Activated naive CD4-positive, alpha-beta T cell treated with anti-CD3 and anti-CD28 coated beads, Interleukin-2, amount 10 ng/mL, durations not matched to agents 7 days and 5 days (primary cell): ENCODE results near the gene CBLC.

Experiments used
- CTCF ChIA-PET: fragments of 350-600 bp; sonication (Branson Sonifier 250); formaldehyde crosslinking; loops from one replicate; lab custom pipeline; 2021; ENCODE audit warnings: antibody characterized with exemption; lab: Charles Lee
- DNase-seq: peaks from one replicate; pipeline ENCODE4 v3.0.0-alpha.2; 2020
- H3K27ac Mint-ChIP-seq: one replicate; pipeline ENCODE4 v1.8.0; 2021; ENCODE audit warnings: mild to moderate bottlenecking, moderate library complexity, mixed read lengths
- H3K27me3 Mint-ChIP-seq: one replicate; pipeline ENCODE4 v1.8.0; 2021; ENCODE audit warnings: mild to moderate bottlenecking, mixed read lengths
- H3K36me3 Mint-ChIP-seq: one replicate; pipeline ENCODE4 v1.8.0; 2021; ENCODE audit warnings: mixed read lengths
- H3K4me1 Mint-ChIP-seq: one replicate; pipeline ENCODE4 v1.8.0; 2021; ENCODE audit warnings: mixed read lengths
- H3K4me3 Mint-ChIP-seq: one replicate; pipeline ENCODE4 v1.8.0; 2021; ENCODE audit warnings: mild to moderate bottlenecking, moderate library complexity, mixed read lengths
- H3K9me3 Mint-ChIP-seq: one replicate; pipeline ENCODE4 v1.8.0; 2021; ENCODE audit warnings: mixed read lengths

CBLC gene

DNA sequence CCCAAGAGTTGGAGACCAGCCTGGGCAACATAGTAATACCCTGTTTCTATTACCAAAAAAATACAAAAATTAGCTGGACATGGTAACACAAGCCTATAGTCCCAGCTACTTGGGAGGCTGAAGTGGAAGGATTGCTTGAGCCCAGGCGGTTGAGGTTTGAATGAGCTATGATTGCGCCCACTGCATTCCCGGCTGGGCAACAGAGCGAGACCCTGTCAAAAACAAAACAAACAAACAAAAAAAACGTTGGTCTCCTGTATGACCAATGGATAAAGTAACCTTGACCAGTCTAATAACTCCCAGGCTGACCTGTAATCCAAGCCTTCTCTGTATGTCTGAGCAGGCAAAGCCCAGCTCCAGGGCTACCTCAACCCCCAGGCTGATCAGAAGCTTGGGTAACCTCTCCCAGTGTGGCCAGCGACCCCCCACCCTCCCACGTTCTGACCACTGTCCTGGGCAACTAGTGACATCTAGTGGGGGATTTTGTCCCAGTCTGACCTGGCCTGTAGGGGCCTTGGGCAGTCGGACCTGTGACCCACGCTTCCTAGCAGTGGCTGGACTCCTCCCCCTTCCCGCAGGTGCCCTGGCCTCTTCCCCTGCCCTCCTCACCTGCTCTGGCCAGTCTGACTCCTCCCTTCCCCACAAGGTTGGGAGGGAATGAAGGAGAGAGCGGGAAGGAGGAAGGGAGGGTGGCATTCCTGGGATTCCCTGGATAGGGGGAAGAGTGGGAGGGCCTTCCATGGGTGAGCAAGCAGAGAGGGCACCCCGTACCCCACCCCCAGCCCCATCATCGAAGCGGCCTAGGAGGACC is 30.2 kb downstream of the CBLC start:
- CTCF ChIA-PET = interaction anchor here (0.9 to 2.6 kb wide), 4 partner anchors 9 to 151 kb away, joined by 3 to 10 read pairs (median 4); no protein-coding TSS in a partner anchor
- Mint-ChIP-seq H3K4me3 (no peak overlapping the region), H3K9me3 (no peaks in the 10 kb centered on the region), H3K27ac (no peak overlapping the region), H3K4me1 (no peaks in the 10 kb centered on the region), H3K27me3 (peaks cover 51% of the 10 kb centered on the region), H3K36me3 (no peaks in the 10 kb centered on the region)
- no peak for DNase-seq

DNA sequence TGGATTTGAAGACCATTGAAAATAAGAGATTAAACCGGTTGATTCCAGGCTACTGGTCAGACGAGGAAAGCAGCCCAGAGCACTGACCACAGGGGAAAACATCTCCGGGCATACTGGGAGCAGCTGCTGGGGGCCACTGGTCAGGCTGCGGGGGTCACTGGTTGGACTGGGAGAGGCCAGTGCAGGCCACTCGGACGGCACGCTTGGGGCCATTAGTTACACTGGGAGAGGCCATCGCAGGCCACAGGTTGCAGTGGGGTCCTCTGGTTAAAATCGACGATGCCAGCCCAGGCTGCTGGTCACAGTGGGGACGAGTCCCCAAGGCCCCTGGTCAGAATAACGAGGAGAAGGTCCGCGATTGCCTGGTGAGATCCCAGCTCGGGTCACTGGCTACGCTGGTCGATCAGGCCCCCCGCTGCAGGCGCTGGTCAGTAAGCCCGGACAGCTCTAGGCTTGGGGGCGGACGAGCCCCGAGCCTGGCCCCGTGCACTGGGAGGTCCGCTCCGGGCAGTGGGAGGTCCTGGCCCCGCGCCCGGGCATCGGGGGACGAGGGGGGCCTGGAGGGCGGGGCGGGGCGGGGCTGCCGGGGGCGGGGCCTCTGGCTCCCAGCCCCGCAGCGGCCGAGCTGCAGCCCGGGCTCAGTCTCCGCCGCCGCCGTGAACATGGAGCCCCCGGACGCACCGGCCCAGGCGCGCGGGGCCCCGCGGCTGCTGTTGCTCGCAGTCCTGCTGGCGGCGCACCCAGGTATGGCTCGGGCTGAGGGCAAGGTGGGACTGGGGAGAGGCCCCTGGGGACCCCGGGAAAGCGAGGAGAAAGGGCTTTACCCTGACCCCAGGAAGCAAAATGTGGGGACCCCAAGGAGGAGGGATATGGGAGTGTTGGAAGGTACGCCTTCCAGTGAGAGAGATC is 31.0 kb downstream of the CBLC start, which contains the start of gene BCAM:
BCAM (plus strand) TSS at position 641 of the 909 bp plus-strand sequence; CDS start at position 663, 22 bp downstream.
- H3K4me1 Mint-ChIP-seq = no peaks in the 10 kb centered on the region
- H3K36me3 Mint-ChIP-seq = no peaks in the 10 kb centered on the region
- H3K9me3 Mint-ChIP-seq = no peaks in the 10 kb centered on the region
- no peak for DNase-seq
- peaks cover 46% of the 10 kb centered on the region for H3K27me3 Mint-ChIP-seq
- CTCF ChIA-PET = interaction anchor here (1.3 to 2.6 kb wide), 2 partner anchors 25 to 26 kb away, joined by 3 to 10 read pairs; no protein-coding TSS in a partner anchor
- H3K4me3 Mint-ChIP-seq = no peak within 1 kb of the TSS
- H3K27ac Mint-ChIP-seq = no peak within 1 kb of the TSS

DNA sequence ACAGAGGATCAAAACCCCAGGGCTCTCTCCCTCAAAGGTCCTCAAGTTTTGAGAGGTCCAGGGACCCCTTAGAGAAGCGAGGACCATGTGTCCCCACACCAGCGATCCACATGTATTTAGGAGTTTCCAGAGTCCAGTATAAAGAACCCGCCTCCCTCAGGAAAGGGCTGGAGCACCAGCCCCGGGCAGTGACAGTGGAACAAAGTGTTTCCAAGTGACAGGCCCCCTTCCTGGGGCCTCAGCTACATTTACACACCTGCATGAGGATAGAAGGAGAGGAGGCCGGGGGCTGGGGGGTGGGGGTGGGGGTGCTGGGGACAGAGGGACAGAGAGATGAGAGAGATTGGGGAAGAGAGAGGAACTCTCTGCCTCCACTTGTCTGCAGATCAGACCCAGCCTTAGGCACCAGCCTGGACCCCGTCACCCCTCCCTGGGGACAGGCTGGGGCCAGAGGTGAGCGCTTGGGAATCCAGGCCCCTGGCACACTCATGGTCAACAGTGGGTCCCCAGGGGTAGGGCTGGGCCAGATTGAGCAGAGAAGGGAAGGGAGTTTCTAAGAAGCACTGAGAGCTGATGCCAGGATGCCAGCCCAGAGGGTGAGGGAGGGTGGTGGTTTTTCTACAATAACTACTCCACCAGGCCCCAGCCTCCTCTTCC is 32.0 kb downstream of the CBLC start:
- no peak overlapping the region for H3K4me3 Mint-ChIP-seq
- H3K27me3 Mint-ChIP-seq = peaks cover 46% of the 10 kb centered on the region
- H3K36me3 Mint-ChIP-seq = no peaks in the 10 kb centered on the region
- H3K9me3 Mint-ChIP-seq = no peaks in the 10 kb centered on the region
- H3K27ac Mint-ChIP-seq = no peak overlapping the region
- CTCF ChIA-PET = no interaction called here
- H3K4me1 Mint-ChIP-seq = no peaks in the 10 kb centered on the region
- no peak for DNase-seq

DNA sequence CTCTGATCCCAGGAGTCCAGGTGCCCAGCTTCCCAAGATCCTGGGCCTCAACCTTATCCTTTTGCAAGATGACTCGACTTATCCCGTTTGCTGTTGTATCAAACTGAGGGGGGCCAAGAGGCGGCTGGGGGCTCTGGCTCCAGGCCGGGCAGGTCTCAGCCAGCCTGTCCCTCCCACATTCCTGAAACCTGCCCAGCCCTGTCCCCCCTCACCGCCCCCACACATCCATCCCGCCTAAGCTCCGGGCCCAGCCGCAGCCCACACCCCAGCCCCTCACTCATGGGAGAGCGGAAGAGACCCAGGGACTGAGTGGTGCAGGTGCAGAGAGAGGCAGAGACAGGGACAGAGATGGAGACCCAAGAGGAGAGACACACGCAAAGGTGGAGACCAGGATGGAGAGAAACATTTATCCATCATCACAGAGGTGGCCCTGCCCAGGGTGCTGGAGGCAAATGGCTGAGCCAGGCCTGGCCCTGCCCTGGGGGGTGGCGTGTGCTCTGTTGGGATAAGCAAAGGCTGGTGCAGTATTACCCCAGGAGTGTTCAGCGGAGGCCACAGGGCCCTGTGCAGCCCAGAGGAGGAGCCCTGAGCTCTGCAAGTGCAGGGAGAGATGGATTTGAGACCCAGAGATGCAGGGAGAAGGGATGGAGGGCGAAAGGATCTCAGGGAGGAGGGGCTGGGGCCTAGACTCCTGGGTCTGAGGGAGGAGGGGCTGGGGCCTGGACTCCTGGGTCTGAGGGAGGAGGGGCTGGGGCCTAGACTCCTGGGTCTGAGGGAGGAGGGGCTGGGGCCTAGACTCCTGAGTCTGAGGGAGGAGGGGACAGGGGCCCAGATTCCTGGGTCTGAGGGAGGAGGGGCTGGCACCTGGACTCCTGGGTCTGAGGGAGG is 32.8 kb downstream of the CBLC start:
- Mint-ChIP-seq H3K9me3 (no peaks in the 10 kb centered on the region), H3K27me3 (peaks cover 46% of the 10 kb centered on the region), H3K4me3 (no peak overlapping the region), H3K27ac (no peak overlapping the region), H3K36me3 (no peaks in the 10 kb centered on the region), H3K4me1 (no peaks in the 10 kb centered on the region)
- CTCF ChIA-PET = no interaction called here
- DNase-seq = no peak

DNA sequence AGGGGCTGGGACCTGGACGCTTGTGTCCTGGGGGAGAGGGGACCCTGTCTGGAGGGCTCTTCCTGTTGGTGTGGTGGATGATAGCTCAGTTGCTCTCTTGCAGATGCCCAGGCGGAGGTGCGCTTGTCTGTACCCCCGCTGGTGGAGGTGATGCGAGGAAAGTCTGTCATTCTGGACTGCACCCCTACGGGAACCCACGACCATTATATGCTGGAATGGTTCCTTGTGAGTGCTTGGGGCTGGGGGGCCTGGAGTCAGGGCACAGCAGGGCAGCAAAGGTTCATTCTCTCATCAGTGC is 33.4 kb downstream of the CBLC start:
- H3K36me3 Mint-ChIP-seq = no peaks in the 10 kb centered on the region
- H3K9me3 Mint-ChIP-seq = no peaks in the 10 kb centered on the region
- no peak overlapping the region for H3K27ac Mint-ChIP-seq
- H3K4me3 Mint-ChIP-seq = no peak overlapping the region
- CTCF ChIA-PET = no interaction called here
- no peaks in the 10 kb centered on the region for H3K4me1 Mint-ChIP-seq
- DNase-seq = no peak
- peaks cover 46% of the 10 kb centered on the region for H3K27me3 Mint-ChIP-seq

DNA sequence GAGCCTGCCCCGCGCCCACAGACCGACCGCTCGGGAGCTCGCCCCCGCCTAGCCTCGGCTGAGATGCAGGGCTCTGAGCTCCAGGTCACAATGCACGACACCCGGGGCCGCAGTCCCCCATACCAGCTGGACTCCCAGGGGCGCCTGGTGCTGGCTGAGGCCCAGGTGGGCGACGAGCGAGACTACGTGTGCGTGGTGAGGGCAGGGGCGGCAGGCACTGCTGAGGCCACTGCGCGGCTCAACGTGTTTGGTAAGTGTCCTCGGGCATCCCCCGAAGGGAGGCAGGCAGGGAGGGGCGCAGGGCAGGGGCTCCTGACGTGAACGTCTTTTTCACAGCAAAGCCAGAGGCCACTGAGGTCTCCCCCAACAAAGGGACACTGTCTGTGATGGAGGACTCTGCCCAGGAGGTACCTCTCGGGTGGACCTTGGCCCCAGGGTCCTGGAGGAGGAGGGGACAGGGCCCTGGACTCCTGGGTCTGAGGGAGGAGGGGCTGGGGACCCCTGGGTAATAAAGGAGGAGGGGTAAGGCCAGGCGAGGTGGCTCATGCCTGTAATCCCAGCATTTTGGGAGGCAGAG is 34.5 kb downstream of the CBLC start:
- no peaks in the 10 kb centered on the region for H3K4me1 Mint-ChIP-seq
- DNase-seq = no peak
- no peaks in the 10 kb centered on the region for H3K9me3 Mint-ChIP-seq
- no peak overlapping the region for H3K27ac Mint-ChIP-seq
- no peak overlapping the region for H3K4me3 Mint-ChIP-seq
- H3K27me3 Mint-ChIP-seq = peaks cover 35% of the 10 kb centered on the region
- no peaks in the 10 kb centered on the region for H3K36me3 Mint-ChIP-seq
- CTCF ChIA-PET = no interaction called here

DNA sequence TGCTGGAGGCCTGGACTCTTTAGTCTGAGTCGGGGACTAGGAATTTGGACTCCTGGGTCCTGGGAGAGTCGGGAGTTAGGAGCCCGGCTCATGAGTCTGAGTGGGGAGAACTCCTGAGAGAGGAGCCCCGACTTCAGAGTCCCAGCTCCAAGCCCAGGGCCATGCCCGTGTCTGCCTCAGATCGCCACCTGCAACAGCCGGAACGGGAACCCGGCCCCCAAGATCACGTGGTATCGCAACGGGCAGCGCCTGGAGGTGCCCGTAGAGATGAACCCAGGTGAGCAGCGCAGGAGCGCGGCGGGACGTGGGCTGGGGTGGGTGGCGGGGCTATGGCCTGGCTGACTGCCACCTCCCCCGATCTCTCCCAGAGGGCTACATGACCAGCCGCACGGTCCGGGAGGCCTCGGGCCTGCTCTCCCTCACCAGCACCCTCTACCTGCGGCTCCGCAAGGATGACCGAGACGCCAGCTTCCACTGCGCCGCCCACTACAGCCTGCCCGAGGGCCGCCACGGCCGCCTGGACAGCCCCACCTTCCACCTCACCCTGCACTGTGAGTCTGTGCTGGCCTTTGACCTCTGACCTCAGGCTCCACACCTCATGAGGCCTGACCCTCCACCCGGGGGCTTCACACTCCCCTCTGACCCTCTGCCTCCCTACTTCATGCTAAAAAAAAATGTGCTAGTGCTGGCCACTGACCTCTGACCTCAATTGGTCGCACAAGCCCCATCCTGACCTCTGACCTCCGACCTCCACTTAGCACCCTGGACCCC is 35.6 kb downstream of the CBLC start:
- Mint-ChIP-seq H3K27ac (no peak overlapping the region), H3K4me3 (no peak overlapping the region), H3K4me1 (no peaks in the 10 kb centered on the region), H3K36me3 (no peaks in the 10 kb centered on the region), H3K27me3 (peaks cover 32% of the 10 kb centered on the region), H3K9me3 (no peaks in the 10 kb centered on the region)
- CTCF ChIA-PET = no interaction called here
- no peak for DNase-seq

DNA sequence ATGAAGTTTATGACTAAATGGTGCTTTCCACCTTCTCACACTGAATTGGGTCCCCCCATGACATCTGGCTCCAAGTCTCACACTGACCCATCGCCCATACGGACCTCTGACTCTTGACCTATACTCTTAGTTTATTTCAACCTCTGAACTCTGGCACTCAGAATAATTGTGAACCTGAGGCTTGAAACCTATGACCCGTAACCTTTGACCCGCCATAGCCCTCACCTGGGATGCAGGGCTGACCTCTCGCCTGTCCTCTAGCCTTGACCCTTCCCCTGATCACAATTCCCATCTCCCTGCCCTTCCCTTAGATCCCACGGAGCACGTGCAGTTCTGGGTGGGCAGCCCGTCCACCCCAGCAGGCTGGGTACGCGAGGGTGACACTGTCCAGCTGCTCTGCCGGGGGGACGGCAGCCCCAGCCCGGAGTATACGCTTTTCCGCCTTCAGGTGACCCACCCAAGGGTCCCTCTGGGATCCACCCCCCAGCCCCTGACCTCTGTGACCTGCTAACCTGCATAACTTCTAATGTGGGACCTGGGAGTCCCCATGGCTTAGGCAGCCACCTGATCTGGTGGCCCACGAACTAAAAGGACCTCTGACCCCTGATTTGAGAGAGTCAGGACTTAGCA is 36.3 kb downstream of the CBLC start:
- no peaks in the 10 kb centered on the region for H3K4me1 Mint-ChIP-seq

DNA sequence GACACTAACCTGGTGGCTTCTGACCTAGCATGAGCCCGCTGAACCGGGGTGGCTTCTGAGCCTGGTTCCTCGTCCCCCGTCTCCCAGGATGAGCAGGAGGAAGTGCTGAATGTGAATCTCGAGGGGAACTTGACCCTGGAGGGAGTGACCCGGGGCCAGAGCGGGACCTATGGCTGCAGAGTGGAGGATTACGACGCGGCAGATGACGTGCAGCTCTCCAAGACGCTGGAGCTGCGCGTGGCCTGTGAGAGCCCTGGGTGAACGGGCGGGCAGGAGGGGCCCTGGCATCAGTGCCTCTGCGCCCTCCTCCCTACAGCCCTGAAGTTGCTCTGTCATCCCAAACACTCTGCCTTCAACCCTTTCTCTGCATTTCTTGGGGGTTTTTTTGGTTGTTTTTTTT is 36.8 kb downstream of the CBLC start:
- Mint-ChIP-seq H3K27ac (no peak overlapping the region), H3K4me1 (no peaks in the 10 kb centered on the region), H3K9me3 (no peaks in the 10 kb centered on the region), H3K36me3 (no peaks in the 10 kb centered on the region), H3K4me3 (no peak overlapping the region), H3K27me3 (peaks cover 21% of the 10 kb centered on the region)
- no peak for DNase-seq
- CTCF ChIA-PET = no interaction called here

More for the DNA sequence above, 36.3 kb downstream of the CBLC start:
- Mint-ChIP-seq H3K9me3 (no peaks in the 10 kb centered on the region), H3K4me3 (no peak overlapping the region), H3K36me3 (no peaks in the 10 kb centered on the region), H3K27me3 (peaks cover 27% of the 10 kb centered on the region), H3K27ac (no peak overlapping the region)
- CTCF ChIA-PET = no interaction called here
- DNase-seq = no peak

DNA sequence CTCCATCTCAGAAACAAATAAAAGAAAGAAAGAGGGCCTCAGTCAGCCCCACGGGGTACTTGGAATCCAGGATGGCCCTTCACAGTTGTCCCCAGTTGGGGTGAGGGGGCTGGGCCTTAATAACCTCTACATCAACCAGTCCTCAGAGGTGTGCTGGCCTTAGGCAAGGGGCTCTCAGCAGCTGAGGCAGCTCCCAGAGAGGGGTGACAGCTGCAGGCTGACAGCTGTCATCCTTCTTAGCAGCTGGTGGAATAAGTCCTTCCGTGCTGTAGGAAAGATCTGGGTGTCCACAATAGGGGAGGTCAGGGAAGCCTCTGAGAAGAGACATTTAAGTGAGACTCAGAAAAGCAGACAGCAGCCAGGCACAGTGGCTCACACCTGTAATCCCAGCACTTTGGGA is 38.6 kb downstream of the CBLC start:
- Mint-ChIP-seq H3K9me3 (no peaks in the 10 kb centered on the region), H3K27ac (no peak overlapping the region)
- DNase-seq = no peak

DNA sequence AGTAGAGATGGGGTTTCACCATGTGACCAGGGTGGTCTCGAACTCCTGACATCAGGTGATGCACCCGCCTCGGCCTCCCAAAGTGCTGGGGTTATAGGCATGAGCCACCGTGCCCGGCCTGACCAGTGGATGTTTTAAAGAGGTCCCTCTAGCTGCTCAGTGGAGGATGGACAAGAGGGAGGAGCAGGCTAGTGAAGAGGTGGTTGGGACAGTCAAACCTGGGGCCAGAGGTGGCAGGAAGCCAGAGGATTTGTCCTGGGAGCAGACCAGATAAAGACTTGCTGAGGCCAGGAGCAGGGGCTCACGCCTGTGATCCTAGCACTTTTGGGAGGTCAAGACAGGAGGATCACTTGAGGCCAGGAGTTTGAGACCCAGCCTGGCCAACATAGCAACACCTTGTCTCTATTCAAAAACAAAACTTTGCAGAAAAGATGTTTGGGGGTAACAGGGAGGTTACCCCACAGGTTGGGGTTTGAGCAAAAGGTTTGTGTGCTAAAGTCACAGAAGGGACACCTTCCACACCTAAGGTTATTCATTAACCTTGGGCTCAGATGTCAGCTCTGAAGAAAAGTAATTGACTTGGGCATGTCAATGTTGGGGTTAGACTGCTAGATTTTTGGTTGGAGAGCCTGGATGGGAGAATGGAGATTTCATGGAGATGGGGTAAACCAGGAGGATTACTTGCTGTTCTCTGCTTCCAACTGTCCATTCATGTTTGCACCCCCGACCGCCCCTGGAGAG is 40.2 kb downstream of the CBLC start:
- no peaks in the 10 kb centered on the region for H3K36me3 Mint-ChIP-seq
- H3K27me3 Mint-ChIP-seq = peaks cover 14% of the 10 kb centered on the region
- CTCF ChIA-PET = no interaction called here
- no peak overlapping the region for H3K27ac Mint-ChIP-seq
- no peaks in the 10 kb centered on the region for H3K9me3 Mint-ChIP-seq
- no peak for DNase-seq
- H3K4me3 Mint-ChIP-seq = no peak overlapping the region
- no peaks in the 10 kb centered on the region for H3K4me1 Mint-ChIP-seq

More for the DNA sequence above, 38.6 kb downstream of the CBLC start:
- no peak overlapping the region for H3K4me3 Mint-ChIP-seq
- no peaks in the 10 kb centered on the region for H3K4me1 Mint-ChIP-seq
- CTCF ChIA-PET = no interaction called here
- no peaks in the 10 kb centered on the region for H3K36me3 Mint-ChIP-seq
- H3K27me3 Mint-ChIP-seq = peaks cover 9% of the 10 kb centered on the region

DNA sequence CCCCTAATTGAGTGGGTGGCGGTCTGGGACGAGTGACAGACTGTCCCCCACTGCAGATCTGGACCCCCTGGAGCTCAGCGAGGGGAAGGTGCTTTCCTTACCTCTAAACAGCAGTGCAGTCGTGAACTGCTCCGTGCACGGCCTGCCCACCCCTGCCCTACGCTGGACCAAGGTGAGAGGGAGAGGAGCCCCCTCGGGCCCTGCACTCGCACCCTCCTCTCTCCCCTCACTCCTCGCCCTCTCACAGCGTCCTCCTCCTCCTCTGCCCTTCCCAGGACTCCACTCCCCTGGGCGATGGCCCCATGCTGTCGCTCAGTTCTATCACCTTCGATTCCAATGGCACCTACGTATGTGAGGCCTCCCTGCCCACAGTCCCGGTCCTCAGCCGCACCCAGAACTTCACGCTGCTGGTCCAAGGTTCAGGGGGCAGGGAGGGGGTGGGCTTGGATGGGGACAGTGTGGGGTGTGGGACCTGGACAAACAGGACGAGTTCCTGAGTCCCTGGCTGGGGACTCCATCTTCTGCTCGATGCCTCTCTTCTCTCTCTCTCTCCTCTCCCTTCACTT is 40.9 kb downstream of the CBLC start:
- Mint-ChIP-seq H3K4me3 (no peak overlapping the region), H3K27me3 (peaks cover 14% of the 10 kb centered on the region), H3K4me1 (no peaks in the 10 kb centered on the region), H3K9me3 (no peaks in the 10 kb centered on the region), H3K36me3 (no peaks in the 10 kb centered on the region), H3K27ac (no peak overlapping the region)
- no peak for DNase-seq
- CTCF ChIA-PET = no interaction called here
